NCI-H446 (cell line): ENCODE measurements around the gene ATP7B.

Experiments used
- DNase-seq, 2 experiments: peaks; one replicate each; lab custom pipeline; 2025; lab: John Stamatoyannopoulos, UW

Gene ATP7B

GRCh38 chr13:51894239-51894638 is 117.0 kb downstream of the ATP7B start:
- DNase-seq: no peak

GRCh38 chr13:51892657-51893056 is 118.6 kb downstream of the ATP7B start:
- DNase-seq: no peak

GRCh38 chr13:51887468-51887867 is 123.8 kb downstream of the ATP7B start:
- no peak for DNase-seq

- DNase-seq: no peak
These were observed 125.6 kb downstream of the ATP7B start for GRCh38 chr13:51885651-51886050.

GRCh38 chr13:51883226-51883600 is 128.0 kb downstream of the ATP7B start:
- DNase-seq: no peak
